Measurements from ENCODE around the gene CTF1.

DNA sequence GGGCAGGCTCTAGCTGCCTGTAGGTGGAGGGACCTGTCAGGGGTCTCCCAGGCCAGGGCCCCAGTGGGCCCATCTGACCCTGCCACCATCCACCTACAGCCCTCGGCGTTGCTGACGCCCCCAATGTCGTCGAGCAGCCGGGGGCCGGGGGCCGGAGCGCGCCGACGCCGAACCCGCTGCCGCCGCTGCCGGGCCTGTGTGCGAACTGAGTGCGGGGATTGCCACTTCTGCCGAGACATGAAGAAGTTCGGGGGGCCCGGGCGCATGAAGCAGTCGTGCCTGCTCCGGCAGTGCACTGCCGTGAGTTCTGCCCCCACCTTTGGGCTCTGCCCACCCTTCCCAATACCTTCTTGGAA is 29.2 kb downstream of the CTF1 start:
- TF ChIP-seq CTCF (IDR thresholded peaks at IDR 0.05; ENCODE audit: low read length) (no peak), EZH2phosphoT487 (IDR thresholded peaks at IDR 0.05; ENCODE audit: low read length) (no peak)
